ENCODE data around the gene ACAN. TPM values are rescaled to one million over a fixed set of nuclear protein-coding genes. Genes with fewer than 3 reads are reported as not detected.

The ACAN gene
- total and polyA plus RNA-seq, 2 of the 8 experiments (the other 6 are each of a cell fraction or from before 2014, with no cell fraction given): 0.71 to 0.73 TPM

DNA sequence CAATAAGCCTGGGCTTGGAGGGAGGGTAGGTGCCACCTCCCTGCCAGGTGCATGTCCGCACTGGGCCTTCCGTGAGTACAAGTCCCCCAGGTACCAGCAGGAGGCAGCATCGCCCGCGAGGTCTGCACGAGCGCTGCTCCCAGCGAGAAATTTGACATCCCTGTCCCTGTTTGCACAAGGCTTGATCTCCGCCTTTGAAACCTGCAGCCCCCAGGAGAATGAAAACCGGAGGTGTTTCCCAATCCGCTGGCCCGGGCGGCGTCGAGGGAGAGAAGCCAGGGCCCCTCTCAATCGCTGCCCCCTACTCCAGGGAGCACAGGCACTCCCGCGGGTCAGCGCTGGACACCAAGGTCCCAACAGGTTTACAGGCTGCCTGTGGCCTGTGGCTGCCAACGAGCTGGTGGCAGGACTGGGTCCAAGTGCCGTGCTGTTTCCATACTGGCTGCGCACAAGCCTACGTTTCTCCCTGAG, 91.1 kb downstream of the ACAN start (continued):
- TF ChIP-seq, protein P1, sequence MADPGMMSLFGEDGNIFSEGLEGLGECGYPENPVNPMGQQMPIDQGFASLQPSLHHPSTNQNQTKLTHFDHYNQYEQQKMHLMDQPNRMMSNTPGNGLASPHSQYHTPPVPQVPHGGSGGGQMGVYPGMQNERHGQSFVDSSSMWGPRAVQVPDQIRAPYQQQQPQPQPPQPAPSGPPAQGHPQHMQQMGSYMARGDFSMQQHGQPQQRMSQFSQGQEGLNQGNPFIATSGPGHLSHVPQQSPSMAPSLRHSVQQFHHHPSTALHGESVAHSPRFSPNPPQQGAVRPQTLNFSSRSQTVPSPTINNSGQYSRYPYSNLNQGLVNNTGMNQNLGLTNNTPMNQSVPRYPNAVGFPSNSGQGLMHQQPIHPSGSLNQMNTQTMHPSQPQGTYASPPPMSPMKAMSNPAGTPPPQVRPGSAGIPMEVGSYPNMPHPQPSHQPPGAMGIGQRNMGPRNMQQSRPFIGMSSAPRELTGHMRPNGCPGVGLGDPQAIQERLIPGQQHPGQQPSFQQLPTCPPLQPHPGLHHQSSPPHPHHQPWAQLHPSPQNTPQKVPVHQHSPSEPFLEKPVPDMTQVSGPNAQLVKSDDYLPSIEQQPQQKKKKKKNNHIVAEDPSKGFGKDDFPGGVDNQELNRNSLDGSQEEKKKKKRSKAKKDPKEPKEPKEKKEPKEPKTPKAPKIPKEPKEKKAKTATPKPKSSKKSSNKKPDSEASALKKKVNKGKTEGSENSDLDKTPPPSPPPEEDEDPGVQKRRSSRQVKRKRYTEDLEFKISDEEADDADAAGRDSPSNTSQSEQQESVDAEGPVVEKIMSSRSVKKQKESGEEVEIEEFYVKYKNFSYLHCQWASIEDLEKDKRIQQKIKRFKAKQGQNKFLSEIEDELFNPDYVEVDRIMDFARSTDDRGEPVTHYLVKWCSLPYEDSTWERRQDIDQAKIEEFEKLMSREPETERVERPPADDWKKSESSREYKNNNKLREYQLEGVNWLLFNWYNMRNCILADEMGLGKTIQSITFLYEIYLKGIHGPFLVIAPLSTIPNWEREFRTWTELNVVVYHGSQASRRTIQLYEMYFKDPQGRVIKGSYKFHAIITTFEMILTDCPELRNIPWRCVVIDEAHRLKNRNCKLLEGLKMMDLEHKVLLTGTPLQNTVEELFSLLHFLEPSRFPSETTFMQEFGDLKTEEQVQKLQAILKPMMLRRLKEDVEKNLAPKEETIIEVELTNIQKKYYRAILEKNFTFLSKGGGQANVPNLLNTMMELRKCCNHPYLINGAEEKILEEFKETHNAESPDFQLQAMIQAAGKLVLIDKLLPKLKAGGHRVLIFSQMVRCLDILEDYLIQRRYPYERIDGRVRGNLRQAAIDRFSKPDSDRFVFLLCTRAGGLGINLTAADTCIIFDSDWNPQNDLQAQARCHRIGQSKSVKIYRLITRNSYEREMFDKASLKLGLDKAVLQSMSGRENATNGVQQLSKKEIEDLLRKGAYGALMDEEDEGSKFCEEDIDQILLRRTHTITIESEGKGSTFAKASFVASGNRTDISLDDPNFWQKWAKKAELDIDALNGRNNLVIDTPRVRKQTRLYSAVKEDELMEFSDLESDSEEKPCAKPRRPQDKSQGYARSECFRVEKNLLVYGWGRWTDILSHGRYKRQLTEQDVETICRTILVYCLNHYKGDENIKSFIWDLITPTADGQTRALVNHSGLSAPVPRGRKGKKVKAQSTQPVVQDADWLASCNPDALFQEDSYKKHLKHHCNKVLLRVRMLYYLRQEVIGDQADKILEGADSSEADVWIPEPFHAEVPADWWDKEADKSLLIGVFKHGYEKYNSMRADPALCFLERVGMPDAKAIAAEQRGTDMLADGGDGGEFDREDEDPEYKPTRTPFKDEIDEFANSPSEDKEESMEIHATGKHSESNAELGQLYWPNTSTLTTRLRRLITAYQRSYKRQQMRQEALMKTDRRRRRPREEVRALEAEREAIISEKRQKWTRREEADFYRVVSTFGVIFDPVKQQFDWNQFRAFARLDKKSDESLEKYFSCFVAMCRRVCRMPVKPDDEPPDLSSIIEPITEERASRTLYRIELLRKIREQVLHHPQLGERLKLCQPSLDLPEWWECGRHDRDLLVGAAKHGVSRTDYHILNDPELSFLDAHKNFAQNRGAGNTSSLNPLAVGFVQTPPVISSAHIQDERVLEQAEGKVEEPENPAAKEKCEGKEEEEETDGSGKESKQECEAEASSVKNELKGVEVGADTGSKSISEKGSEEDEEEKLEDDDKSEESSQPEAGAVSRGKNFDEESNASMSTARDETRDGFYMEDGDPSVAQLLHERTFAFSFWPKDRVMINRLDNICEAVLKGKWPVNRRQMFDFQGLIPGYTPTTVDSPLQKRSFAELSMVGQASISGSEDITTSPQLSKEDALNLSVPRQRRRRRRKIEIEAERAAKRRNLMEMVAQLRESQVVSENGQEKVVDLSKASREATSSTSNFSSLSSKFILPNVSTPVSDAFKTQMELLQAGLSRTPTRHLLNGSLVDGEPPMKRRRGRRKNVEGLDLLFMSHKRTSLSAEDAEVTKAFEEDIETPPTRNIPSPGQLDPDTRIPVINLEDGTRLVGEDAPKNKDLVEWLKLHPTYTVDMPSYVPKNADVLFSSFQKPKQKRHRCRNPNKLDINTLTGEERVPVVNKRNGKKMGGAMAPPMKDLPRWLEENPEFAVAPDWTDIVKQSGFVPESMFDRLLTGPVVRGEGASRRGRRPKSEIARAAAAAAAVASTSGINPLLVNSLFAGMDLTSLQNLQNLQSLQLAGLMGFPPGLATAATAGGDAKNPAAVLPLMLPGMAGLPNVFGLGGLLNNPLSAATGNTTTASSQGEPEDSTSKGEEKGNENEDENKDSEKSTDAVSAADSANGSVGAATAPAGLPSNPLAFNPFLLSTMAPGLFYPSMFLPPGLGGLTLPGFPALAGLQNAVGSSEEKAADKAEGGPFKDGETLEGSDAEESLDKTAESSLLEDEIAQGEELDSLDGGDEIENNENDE (IDR thresholded peaks at IDR 0.05; ENCODE audit: insufficient replicate concordance, low read length): no peak
- TF ChIP-seq TAF1 (IDR thresholded peaks at IDR 0.05; ENCODE audit: low read depth, low read length) (no peak), POU5F1 (IDR thresholded peaks at IDR 0.05; ENCODE audit: low read depth, low read length) (no peak), CHD1 (IDR thresholded peaks at IDR 0.05; ENCODE audit: low read depth, low read length) (no peak), KDM4A (IDR thresholded peaks at IDR 0.05; ENCODE audit: low read depth, low read length, severe bottlenecking) (no peak), CREB1 (IDR thresholded peaks at IDR 0.05) (no peak), CHD2 (IDR thresholded peaks at IDR 0.05; ENCODE audit: low read length) (no peak), PHF8 (conservative IDR thresholded peaks at IDR 0.05; ENCODE audit: low read depth, low read length) (no peak), RFX5 (IDR thresholded peaks at IDR 0.05; ENCODE audit: borderline replicate concordance, low read depth, low read length) (no peak), SUZ12 (IDR thresholded peaks at IDR 0.05; ENCODE audit: low read length) (no peak), SRF (IDR thresholded peaks at IDR 0.05; ENCODE audit: low read depth, low read length) (no peak), ZNF274 (IDR thresholded peaks at IDR 0.05; ENCODE audit: borderline replicate concordance, extremely low read depth, low read length) (no peak), SIX5 (IDR thresholded peaks at IDR 0.05; ENCODE audit: low read depth, low read length) (no peak)
